BJ (cell line): ENCODE data around the gene GALNTL6. TPM values are rescaled to one million over a fixed set of nuclear protein-coding genes. Genes with fewer than 3 reads are reported as not detected.
"Not testable (repeated sequence)": the region's sequence is repeated elsewhere in the genome, so short reads cannot be mapped to it uniquely, and the experiment has no call there.

Experiments
- CTCF ChIA-PET: fragments of 350-600 bp; formaldehyde crosslinking; extraction: SDS; loops from one replicate; lab custom pipeline; 2021; ENCODE audit warnings: antibody characterized with exemption, inconsistent platforms; lab: Yijun Ruan, JAX
- POLR2A ChIA-PET: fragments of 300-600 bp; sonication (Branson Sonifier 250); formaldehyde crosslinking; extraction: SDS; loops from one replicate; lab custom pipeline; 2021; ENCODE audit warnings: antibody characterized with exemption; lab: Charles Lee
- DNase-seq: peaks from one replicate; pipeline ENCODE4 v3.0.0-alpha.2; 2011; ENCODE audit warnings: low read depth
- H3K27me3 ChIP-seq: 2 replicates; pipeline ENCODE4 v1.6.0; 2011; ENCODE audit warnings: low read length; ENCODE audit not compliant: control insufficient read depth, insufficient read depth
- H3K36me3 ChIP-seq: 2 replicates; pipeline ENCODE4 v1.5.1; 2011; ENCODE audit warnings: low read length; ENCODE audit not compliant: control insufficient read depth, insufficient read depth
- H3K4me3 ChIP-seq: 2 replicates; pipeline ENCODE4 v1.5.1; 2011; ENCODE audit warnings: low read depth, mild to moderate bottlenecking, control low read depth, low read length
- CTCF ChIP-seq: IDR thresholded peaks from 2 replicates; pipeline ENCODE4 v1.5.1; 2011; ENCODE audit warnings: low read depth, mild to moderate bottlenecking, control low read depth, inconsistent platforms, low read length, moderate library complexity; ENCODE audit not compliant: insufficient read depth
- polyA plus RNA-seq: library from polyadenylated mRNA; depleted of rRNA; stranded (reverse); fragments of >200 nt; gene quantifications from 2 replicates; pipeline ENCODE4 v1.2.3, GENCODE V29; 2011

The GALNTL6 gene
- polyA plus RNA-seq, 1 experiment: 0.02 TPM

DNA sequence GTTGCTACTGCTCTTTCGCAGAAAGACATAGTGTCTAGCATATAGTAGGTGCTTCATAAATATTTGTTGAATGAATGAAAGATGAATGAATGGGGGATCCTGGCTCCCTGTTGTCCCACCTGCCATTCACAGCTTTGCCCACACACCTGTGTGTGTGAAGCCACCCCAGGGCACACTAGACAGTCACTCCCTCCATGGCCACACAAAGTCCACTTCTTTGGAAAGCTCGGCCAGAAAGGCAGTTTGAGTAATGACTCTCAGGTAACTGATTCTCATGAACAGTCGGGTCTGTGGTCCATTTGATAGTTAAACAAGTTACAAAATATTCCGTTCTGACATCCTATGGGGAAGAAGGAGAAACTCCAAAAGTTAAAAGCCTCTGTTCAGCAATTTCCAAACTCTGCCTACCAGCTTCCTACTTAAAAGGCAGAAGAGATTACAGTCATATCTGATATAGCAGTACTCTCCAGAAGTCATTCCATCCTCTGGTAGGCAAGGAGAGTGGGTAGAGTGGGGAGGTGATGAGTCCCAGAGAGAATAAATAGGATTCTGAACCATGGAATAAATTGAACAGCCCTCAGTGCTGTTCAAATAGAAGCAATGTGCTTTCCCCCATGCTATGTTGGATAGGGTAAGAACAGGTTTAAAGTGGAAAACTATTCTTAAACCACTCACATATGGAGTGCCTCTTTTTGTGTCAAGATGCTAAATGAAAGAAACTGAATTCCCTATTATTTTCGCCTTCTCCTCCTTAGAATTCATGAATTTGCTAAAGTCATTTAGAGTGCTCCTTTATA is 1150.5 kb downstream of the GALNTL6 start:
- H3K36me3 ChIP-seq: no peaks in the 10 kb centered on the region
- DNase-seq: no peak
- H3K4me3 ChIP-seq: no peak overlapping the region
- H3K27me3 ChIP-seq: peaks cover 10% of the 10 kb centered on the region
- ChIA-PET CTCF (interaction anchor here (1.0 kb wide), 1 partner anchor 39 kb away, joined by 3 read pairs; no protein-coding TSS in a partner anchor), POLR2A (no interaction called here)
- TF ChIP-seq CTCF: no peak

GRCh38 chr4:172970189-172970588 is 1157.0 kb downstream of the GALNTL6 start:
- CTCF ChIA-PET, H3K4me3 ChIP-seq, POLR2A ChIA-PET, H3K27me3 ChIP-seq, H3K36me3 ChIP-seq, DNase-seq: not testable (repeated sequence)

- CTCF ChIA-PET: no interaction called here
- no peak for TF ChIP-seq CTCF
These were observed 1161.4 kb downstream of the GALNTL6 start for GRCh38 chr4:172974586-172974985.

GRCh38 chr4:172975651-172976229 is 1162.5 kb downstream of the GALNTL6 start:
- POLR2A ChIA-PET: no interaction called here
- CTCF ChIA-PET: interaction anchor here (0.6 to 2.2 kb wide), 2 partner anchors 13 to 37 kb away, joined by 3 to 4 read pairs; no protein-coding TSS in a partner anchor
- no peak for TF ChIP-seq CTCF

More at GRCh38 chr4:172974586-172974985, 1161.4 kb downstream of the GALNTL6 start:
- POLR2A ChIA-PET: no interaction called here
- Histone ChIP-seq H3K4me3 (no peak overlapping the region), H3K36me3 (no peaks in the 10 kb centered on the region), H3K27me3 (no peaks in the 10 kb centered on the region)
- no peak for DNase-seq

GRCh38 chr4:172977491-172978041 is 1164.4 kb downstream of the GALNTL6 start:
- DNase-seq, H3K36me3 ChIP-seq, H3K27me3 ChIP-seq, H3K4me3 ChIP-seq, POLR2A ChIA-PET: not testable (repeated sequence)
- CTCF ChIA-PET: interaction anchor here (2.2 kb wide), 1 partner anchor 15 kb away, joined by 4 read pairs; no protein-coding TSS in a partner anchor

More at GRCh38 chr4:172975651-172976229, 1162.5 kb downstream of the GALNTL6 start:
- Histone ChIP-seq H3K27me3 (no peaks in the 10 kb centered on the region), H3K36me3 (no peaks in the 10 kb centered on the region), H3K4me3 (no peak overlapping the region)
- no peak for DNase-seq

- no peaks in the 10 kb centered on the region for H3K27me3 ChIP-seq
- H3K36me3 ChIP-seq: no peaks in the 10 kb centered on the region
- no peak overlapping the region for H3K4me3 ChIP-seq
- ChIA-PET POLR2A (no interaction called here), CTCF (no interaction called here)
- no peak for DNase-seq
- no peak for TF ChIP-seq CTCF
These were observed 1165.6 kb downstream of the GALNTL6 start for GRCh38 chr4:172978848-172979247.
